Measurements from ENCODE around the gene ZNF541. TPM values are rescaled to one million over a fixed set of nuclear protein-coding genes. Genes with fewer than 3 reads are reported as not detected.

The ZNF541 gene, protein sequence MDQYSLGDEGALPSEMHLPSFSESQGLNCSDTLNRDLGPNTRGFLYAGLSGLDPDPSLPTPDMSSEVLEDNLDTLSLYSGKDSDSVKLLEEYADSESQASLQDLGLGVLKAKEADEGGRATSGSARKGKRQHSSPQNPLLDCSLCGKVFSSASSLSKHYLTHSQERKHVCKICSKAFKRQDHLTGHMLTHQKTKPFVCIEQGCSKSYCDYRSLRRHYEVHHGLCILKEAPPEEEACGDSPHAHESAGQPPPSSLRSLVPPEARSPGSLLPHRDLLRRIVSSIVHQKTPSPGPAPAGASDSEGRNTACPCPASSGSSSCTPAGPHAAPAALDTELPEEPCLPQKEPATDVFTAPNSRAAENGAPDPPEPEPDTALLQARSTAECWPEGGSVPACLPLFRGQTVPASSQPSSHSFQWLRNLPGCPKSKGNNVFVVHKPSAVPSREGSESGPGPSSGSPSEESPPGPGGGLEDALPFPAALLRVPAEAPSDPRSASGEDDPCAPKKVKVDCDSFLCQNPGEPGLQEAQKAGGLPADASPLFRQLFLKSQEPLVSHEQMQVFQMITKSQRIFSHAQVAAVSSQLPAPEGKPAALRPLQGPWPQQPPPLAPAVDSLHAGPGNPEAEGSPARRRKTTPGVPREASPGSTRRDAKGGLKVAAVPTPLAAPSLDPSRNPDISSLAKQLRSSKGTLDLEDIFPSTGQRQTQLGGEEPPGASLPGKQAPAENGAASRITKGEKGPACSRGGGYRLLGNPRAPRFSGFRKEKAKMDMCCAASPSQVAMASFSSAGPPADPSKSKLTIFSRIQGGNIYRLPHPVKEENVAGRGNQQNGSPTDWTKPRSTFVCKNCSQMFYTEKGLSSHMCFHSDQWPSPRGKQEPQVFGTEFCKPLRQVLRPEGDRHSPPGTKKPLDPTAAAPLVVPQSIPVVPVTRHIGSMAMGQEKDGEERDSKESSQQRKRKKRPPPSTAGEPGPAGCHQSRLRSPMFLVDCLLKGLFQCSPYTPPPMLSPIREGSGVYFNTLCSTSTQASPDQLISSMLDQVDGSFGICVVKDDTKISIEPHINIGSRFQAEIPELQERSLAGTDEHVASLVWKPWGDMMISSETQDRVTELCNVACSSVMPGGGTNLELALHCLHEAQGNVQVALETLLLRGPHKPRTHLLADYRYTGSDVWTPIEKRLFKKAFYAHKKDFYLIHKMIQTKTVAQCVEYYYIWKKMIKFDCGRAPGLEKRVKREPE (N-terminal part only)
- total RNA-seq (0.14 TPM), polyA plus RNA-seq (0.39 TPM)
- long read RNA-seq, donor 1 = 0 reads
- long read RNA-seq, donor 2 = 0 reads
- long read RNA-seq, donor 3 = 0 reads
- long read RNA-seq, donor 4 = 0 reads
- long read RNA-seq, donor 5 = 0 reads
- long read RNA-seq, donor 6 = 0 reads
- long read RNA-seq, donor 7 = 0 reads
- long read RNA-seq, donor 8 = 0 reads
- long read RNA-seq, donor 9 = 0 reads
- long read RNA-seq, donor 10 = 0 reads

DNA sequence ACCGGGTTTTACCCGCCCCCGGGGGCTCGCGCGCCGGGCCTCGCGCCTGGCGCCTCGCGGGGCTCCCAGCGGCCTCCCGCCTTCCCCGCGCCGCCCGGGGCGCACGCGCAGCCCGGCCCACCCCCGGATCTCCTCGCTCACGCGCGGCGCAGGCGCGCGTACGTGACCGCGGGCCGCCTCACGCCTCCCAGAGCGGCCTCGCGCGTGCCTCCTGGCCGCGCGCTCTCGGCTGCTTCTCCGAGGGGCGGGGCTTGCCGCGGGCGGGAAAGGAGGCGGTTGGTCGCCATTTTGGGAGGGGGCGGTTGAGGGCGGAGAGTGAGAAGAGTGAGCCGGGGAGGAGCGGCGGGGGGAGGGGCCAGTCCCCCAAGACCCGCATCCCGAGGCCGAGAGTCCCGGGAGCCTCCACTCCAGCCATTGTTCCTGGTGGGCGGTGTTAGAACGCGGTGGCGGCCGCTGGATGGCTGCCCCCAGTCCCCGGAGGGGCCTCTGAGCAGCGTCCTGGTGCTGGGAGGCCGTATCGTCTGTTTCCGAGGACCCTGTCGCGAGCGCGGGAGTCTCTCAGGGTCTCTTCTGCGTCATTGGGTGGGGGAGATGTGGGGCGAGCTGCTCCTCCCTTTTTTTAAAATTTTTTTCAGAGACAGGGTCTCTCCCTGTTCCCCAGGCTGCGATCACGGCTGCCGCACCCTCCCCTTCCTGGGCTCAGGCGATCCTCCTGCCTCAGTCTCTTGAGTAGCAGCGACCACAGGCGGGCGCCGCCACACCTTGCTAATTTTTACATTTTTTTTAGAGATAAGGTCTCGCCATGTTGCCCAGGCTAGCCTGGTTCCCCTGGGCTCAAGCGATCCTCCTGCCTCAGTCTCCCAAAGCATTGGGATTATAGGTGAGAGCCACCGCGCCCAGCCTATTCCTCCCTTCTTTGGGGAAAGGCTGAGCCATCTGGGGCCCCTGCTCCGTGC lies at the start of gene ZNF541:
ZNF541 (minus strand) TSS at position 78 of the 956 bp plus-strand sequence. CDS start 17,292 bp downstream, outside the sequence.
- Histone ChIP-seq H3K27ac (ENCODE audit: low read depth in 1 of 2, low read length in 1 of 2) (no peak within 1 kb of the TSS), H3K36me3 (ENCODE audit: control insufficient read depth in 2 of 2, insufficient read depth in 2 of 2, low read length in 1 of 2) (no peaks in the 10 kb centered on the region), H3K4me3 (ENCODE audit: low read length in 2 of 2) (peak within 1 kb of the TSS in 1 of 2 donors; percentile 27), H3K4me1 (ENCODE audit: control insufficient read depth in 2 of 2, insufficient read depth in 2 of 2, low read length in 2 of 2) (peaks cover 0 to 5% of the 10 kb centered on the region in 2 donors), H3K27me3 (ENCODE audit: control insufficient read depth in 2 of 2, insufficient read depth in 1 of 2, low read length in 1 of 2) (peaks cover 16 to 47% of the 10 kb centered on the region in 2 donors), H3K9me3 (ENCODE audit: control insufficient read depth in 2 of 2, insufficient read depth in 1 of 2, low read length in 1 of 2) (peaks cover 2 to 12% of the 10 kb centered on the region in 2 donors)
- 18% methylated on average over 89 of the region's 89 CpGs for WGBS
- DNase-seq (ENCODE audit: low read depth in 6 of 9, low spot score in 9 of 9) = peak in 6 of 9 donors; percentile 1 to 53 (median 18)

DNA sequence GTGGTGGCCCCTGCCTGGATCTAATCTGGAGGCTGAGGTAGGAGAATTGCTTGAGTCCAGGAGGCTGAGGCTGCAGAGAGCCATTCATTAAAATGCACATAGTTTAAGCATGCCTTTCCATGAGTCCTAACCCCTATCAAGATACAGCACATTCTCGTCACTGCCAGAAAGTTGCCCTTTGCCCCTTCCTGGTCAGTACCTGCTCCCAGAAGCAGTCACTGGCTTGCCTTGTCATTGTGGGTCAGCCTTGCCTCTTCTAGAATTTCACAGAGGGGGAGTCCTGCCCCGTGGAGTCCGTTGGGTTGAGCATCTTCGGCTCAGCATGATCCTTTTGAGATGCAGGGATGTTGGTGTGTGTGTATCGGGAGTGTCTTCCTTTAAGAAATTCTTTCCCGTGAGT lies 46.8 kb upstream of the ZNF541 start:
- Histone ChIP-seq H3K27ac (ENCODE audit: low read depth in 1 of 2, low read length in 1 of 2) (no peak overlapping the region), H3K9me3 (ENCODE audit: control insufficient read depth in 2 of 2, insufficient read depth in 1 of 2, low read length in 1 of 2) (no peaks in the 10 kb centered on the region), H3K27me3 (ENCODE audit: control insufficient read depth in 2 of 2, insufficient read depth in 1 of 2, low read length in 1 of 2) (no peaks in the 10 kb centered on the region), H3K4me3 (ENCODE audit: low read length in 2 of 2) (no peak overlapping the region), H3K4me1 (ENCODE audit: control insufficient read depth in 2 of 2, insufficient read depth in 2 of 2, low read length in 2 of 2) (no peaks in the 10 kb centered on the region), H3K36me3 (ENCODE audit: control insufficient read depth in 2 of 2, insufficient read depth in 2 of 2, low read length in 1 of 2) (peaks cover 6 to 25% of the 10 kb centered on the region in 2 donors)
- 94% methylated on average over 6 of the region's 6 CpGs for WGBS
- no peak for DNase-seq (ENCODE audit: low read depth in 6 of 9, low spot score in 9 of 9)

DNA sequence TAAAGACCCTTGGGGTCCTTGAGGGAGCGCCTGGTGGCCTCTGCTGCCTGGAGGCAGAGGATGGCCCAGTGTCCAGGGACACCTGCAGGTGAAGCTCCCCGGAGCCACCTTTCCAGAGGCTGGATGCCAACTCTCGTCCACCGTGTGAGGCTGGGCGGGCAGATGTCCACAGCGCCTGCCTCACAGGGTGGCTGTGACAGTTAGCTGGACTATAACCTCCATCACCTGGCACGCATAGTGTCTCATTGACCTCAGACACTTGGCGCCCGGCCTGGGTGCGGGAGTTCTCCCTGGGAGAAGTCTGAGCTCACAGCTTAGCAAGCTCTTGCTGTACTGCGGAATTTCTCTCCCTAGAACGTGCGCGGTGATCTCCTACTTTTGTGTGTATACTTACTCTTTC lies 45.8 kb upstream of the ZNF541 start:
- H3K4me1 ChIP-seq (ENCODE audit: control insufficient read depth in 2 of 2, insufficient read depth in 2 of 2, low read length in 2 of 2) = no peaks in the 10 kb centered on the region
- peaks cover 9 to 27% of the 10 kb centered on the region in 2 donors for H3K36me3 ChIP-seq (ENCODE audit: control insufficient read depth in 2 of 2, insufficient read depth in 2 of 2, low read length in 1 of 2)
- H3K27me3 ChIP-seq (ENCODE audit: control insufficient read depth in 2 of 2, insufficient read depth in 1 of 2, low read length in 1 of 2) = no peaks in the 10 kb centered on the region
- H3K9me3 ChIP-seq (ENCODE audit: control insufficient read depth in 2 of 2, insufficient read depth in 1 of 2, low read length in 1 of 2) = no peaks in the 10 kb centered on the region
- 94% methylated on average over 14 of the region's 14 CpGs for WGBS
- DNase-seq (ENCODE audit: low read depth in 6 of 9, low spot score in 9 of 9) = no peak
- no peak overlapping the region for H3K27ac ChIP-seq (ENCODE audit: low read depth in 1 of 2, low read length in 1 of 2)
- H3K4me3 ChIP-seq (ENCODE audit: low read length in 2 of 2) = no peak overlapping the region

DNA sequence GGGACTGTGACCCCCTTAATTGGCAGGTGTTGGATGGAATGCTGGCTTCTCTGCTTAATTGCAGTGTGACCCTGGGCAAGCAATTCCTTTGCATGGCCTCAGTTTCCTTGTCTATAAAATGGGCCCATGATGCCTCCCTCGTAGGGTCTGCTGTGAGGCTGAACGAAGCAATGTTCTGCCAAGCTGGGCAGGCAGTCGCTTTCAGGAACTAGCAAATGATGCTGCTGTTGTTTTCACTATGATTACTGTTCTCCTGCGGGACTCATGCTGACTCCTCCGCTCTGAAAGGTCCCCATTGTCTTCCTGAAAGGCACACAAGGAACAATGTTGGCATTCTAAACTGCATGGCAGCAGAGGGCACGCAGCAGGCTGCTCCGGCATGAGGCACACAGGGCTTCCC lies 42.8 kb upstream of the ZNF541 start:
- Histone ChIP-seq H3K4me3 (ENCODE audit: low read length in 2 of 2) (no peak overlapping the region), H3K9me3 (ENCODE audit: control insufficient read depth in 2 of 2, insufficient read depth in 1 of 2, low read length in 1 of 2) (no peaks in the 10 kb centered on the region), H3K27me3 (ENCODE audit: control insufficient read depth in 2 of 2, insufficient read depth in 1 of 2, low read length in 1 of 2) (no peaks in the 10 kb centered on the region), H3K36me3 (ENCODE audit: control insufficient read depth in 2 of 2, insufficient read depth in 2 of 2, low read length in 1 of 2) (peaks cover 8 to 20% of the 10 kb centered on the region in 2 donors), H3K4me1 (ENCODE audit: control insufficient read depth in 2 of 2, insufficient read depth in 2 of 2, low read length in 2 of 2) (peaks cover 5 to 8% of the 10 kb centered on the region in 2 donors), H3K27ac (ENCODE audit: low read depth in 1 of 2, low read length in 1 of 2) (no peak overlapping the region)
- WGBS = 97% methylated on average over 7 of the region's 7 CpGs
- no peak for DNase-seq (ENCODE audit: low read depth in 6 of 9, low spot score in 9 of 9)

DNA sequence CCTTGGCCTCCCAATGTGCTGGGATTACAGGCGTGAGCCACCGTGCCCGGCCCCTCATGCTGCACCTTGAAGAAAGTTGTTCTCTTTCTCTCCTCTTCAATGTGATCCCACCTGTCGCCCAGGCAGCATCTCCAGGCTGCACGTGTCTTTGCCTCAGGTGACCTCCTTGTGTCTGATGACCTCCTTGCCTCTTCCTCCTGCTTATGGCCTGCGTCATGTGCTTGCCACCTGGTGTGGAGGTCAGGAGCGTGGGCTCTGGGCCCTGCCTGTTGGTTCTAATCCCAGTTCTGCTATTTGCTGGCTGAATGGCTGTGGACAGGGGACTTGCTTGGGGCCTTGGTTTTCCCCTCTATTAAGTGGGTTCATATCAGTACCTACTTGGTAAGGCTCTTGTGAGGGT lies 42.3 kb upstream of the ZNF541 start:
- Histone ChIP-seq H3K36me3 (ENCODE audit: control insufficient read depth in 2 of 2, insufficient read depth in 2 of 2, low read length in 1 of 2) (peaks cover 6 to 15% of the 10 kb centered on the region in 2 donors), H3K27ac (ENCODE audit: low read depth in 1 of 2, low read length in 1 of 2) (no peak overlapping the region), H3K4me3 (ENCODE audit: low read length in 2 of 2) (no peak overlapping the region), H3K27me3 (ENCODE audit: control insufficient read depth in 2 of 2, insufficient read depth in 1 of 2, low read length in 1 of 2) (no peaks in the 10 kb centered on the region), H3K4me1 (ENCODE audit: control insufficient read depth in 2 of 2, insufficient read depth in 2 of 2, low read length in 2 of 2) (peaks cover 10 to 12% of the 10 kb centered on the region in 2 donors), H3K9me3 (ENCODE audit: control insufficient read depth in 2 of 2, insufficient read depth in 1 of 2, low read length in 1 of 2) (no peaks in the 10 kb centered on the region)
- no peak for DNase-seq (ENCODE audit: low read depth in 6 of 9, low spot score in 9 of 9)
- WGBS = 91% methylated on average over 7 of the region's 7 CpGs

DNA sequence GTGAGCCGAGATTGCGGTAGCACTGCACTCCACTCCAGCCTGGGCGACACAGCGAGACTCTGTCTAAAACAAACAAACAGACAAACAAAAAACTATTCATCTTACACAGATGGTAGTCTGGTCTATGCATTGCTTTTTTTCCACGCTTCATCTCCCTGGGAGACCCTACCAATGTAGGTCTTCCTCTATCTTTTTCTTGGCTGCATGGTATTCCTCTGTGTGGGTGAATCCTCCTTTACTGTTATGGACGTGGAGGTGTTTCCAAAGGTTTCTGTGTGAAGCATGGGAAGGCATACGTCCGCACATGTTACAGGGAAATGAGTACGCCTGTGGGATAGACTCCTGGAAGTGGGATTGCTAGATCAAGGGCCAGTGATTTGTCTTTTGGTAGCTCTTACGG lies 41.6 kb upstream of the ZNF541 start:
- H3K36me3 ChIP-seq (ENCODE audit: control insufficient read depth in 2 of 2, insufficient read depth in 2 of 2, low read length in 1 of 2) = peaks cover 6 to 10% of the 10 kb centered on the region in 2 donors
- H3K4me1 ChIP-seq (ENCODE audit: control insufficient read depth in 2 of 2, insufficient read depth in 2 of 2, low read length in 2 of 2) = peaks cover 11 to 14% of the 10 kb centered on the region in 2 donors
- DNase-seq (ENCODE audit: low read depth in 6 of 9, low spot score in 9 of 9) = no peak
- 98% methylated on average over 10 of the region's 10 CpGs for WGBS
- no peaks in the 10 kb centered on the region for H3K9me3 ChIP-seq (ENCODE audit: control insufficient read depth in 2 of 2, insufficient read depth in 1 of 2, low read length in 1 of 2)
- H3K4me3 ChIP-seq (ENCODE audit: low read length in 2 of 2) = no peak overlapping the region
- H3K27ac ChIP-seq (ENCODE audit: low read depth in 1 of 2, low read length in 1 of 2) = no peak overlapping the region
- H3K27me3 ChIP-seq (ENCODE audit: control insufficient read depth in 2 of 2, insufficient read depth in 1 of 2, low read length in 1 of 2) = no peaks in the 10 kb centered on the region

DNA sequence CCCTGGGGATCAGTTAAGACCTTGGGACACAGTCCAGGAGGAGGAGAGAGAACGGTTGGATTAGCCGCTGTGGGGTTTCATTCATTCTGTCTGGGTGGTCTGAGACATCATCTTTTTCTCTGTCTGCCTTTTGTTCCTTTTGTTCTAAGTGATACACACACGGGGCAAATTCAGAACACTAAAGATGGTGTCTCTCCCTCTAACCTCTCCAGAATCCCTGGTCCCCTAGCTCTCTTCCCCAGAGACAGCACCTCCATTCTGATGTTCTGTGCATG lies 41.0 kb upstream of the ZNF541 start:
- peaks cover 6 to 10% of the 10 kb centered on the region in 2 donors for H3K36me3 ChIP-seq (ENCODE audit: control insufficient read depth in 2 of 2, insufficient read depth in 2 of 2, low read length in 1 of 2)
- peaks cover 11 to 14% of the 10 kb centered on the region in 2 donors for H3K4me1 ChIP-seq (ENCODE audit: control insufficient read depth in 2 of 2, insufficient read depth in 2 of 2, low read length in 2 of 2)
- H3K27me3 ChIP-seq (ENCODE audit: control insufficient read depth in 2 of 2, insufficient read depth in 1 of 2, low read length in 1 of 2) = no peaks in the 10 kb centered on the region
- no peak overlapping the region for H3K4me3 ChIP-seq (ENCODE audit: low read length in 2 of 2)
- H3K27ac ChIP-seq (ENCODE audit: low read depth in 1 of 2, low read length in 1 of 2) = no peak overlapping the region
- WGBS = 86% methylated on average over 3 of the region's 3 CpGs
- DNase-seq (ENCODE audit: low read depth in 6 of 9, low spot score in 9 of 9) = no peak
- H3K9me3 ChIP-seq (ENCODE audit: control insufficient read depth in 2 of 2, insufficient read depth in 1 of 2, low read length in 1 of 2) = no peaks in the 10 kb centered on the region

All from thymus (tissue), 14 donors.